Globus pallidus (tissue), 1 donor: Measurements from ENCODE around the gene CD200.

Experiments used
- DNase-seq: peaks from one replicate; pipeline ENCODE4 v3.0.0-alpha.2; 2015; ENCODE audit warnings: low spot score

Gene CD200

DNA sequence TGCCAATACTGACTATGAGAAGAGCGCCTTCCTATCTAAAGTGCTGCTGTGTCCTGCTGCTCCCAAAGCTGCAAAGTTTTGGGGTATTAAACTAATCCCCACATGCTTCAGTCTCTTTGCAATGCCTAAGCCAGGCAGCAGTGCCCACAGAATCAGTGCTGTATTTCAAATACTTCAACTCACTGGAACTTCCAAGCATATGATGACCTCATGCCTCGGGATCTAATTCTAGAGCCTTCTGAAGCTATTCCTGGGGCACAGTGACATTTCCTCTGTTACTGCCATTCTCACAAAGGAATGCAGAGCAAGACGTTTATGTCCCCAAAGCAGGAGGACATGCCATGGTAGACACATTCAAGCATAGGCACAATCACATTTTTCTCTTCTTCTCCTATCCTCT, 78.5 kb downstream of the CD200 start:
- no peak for DNase-seq
